Loucy (cell line): ENCODE data around the gene RESF1.

Experiments
- H2AFZ ChIP-seq: fragments of 200-600 bp; sonication (generic); 2 replicates; pipeline ENCODE4 v1.6.0; 2016; ENCODE audit warnings: antibody characterized with exemption, mild to moderate bottlenecking, low read length, moderate library complexity
- H3F3A ChIP-seq: fragments of 200-600 bp; 2 replicates; pipeline ENCODE4 v1.6.0; 2016; ENCODE audit warnings: antibody characterized with exemption, low read depth, mild to moderate bottlenecking
- H3K27me3 ChIP-seq: fragments of 200-600 bp; sonication (generic); 2 replicates; pipeline ENCODE4 v1.6.1; 2014; ENCODE audit warnings: low read length, mild to moderate bottlenecking; ENCODE audit not compliant: insufficient read depth, poor library complexity, severe bottlenecking
- H3K36me3 ChIP-seq: fragments of 200-600 bp; sonication (generic); 2 replicates; pipeline ENCODE4 v1.6.1; 2016; ENCODE audit warnings: low read length; ENCODE audit not compliant: insufficient read depth
- H3K4me1 ChIP-seq: fragments of 200-600 bp; sonication (generic); 2 replicates; pipeline ENCODE4 v1.5.1; 2014; ENCODE audit warnings: low read length, mild to moderate bottlenecking; ENCODE audit not compliant: insufficient read depth, poor library complexity, severe bottlenecking
- H3K4me2 ChIP-seq: fragments of 200-600 bp; sonication (generic); 2 replicates; pipeline ENCODE4 v1.6.0; 2014; ENCODE audit warnings: antibody characterized with exemption, low read length, low read depth, mild to moderate bottlenecking; ENCODE audit not compliant: poor library complexity, severe bottlenecking
- H3K4me3 ChIP-seq: fragments of 200-600 bp; sonication (generic); 2 replicates; pipeline ENCODE4 v1.5.1; 2014; ENCODE audit warnings: low read length, mild to moderate bottlenecking, mixed read lengths; ENCODE audit not compliant: poor library complexity, severe bottlenecking
- H3K79me2 ChIP-seq: fragments of 200-600 bp; sonication (generic); 2 replicates; pipeline ENCODE4 v1.6.1; 2014; ENCODE audit warnings: low read length; ENCODE audit not compliant: insufficient read depth
- H3K9ac ChIP-seq: fragments of 200-600 bp; sonication (generic); 2 replicates; pipeline ENCODE4 v1.6.0; 2014; ENCODE audit warnings: mild to moderate bottlenecking, low read depth, low read length, moderate library complexity; ENCODE audit not compliant: poor library complexity, severe bottlenecking
- H3K9me2 ChIP-seq: fragments of 200-600 bp; sonication (generic); replicated peaks from 2 replicates; pipeline ENCODE4 v1.6.1; 2016; ENCODE audit warnings: low read depth, low read length, mixed read lengths
- H3K9me3 ChIP-seq: fragments of 200-600 bp; sonication (generic); 2 replicates; pipeline ENCODE4 v1.6.1; 2014; ENCODE audit warnings: mild to moderate bottlenecking, antibody characterized with exemption, low read length, low read depth; ENCODE audit not compliant: insufficient read depth
- H4K20me1 ChIP-seq: fragments of 200-600 bp; sonication (generic); 2 replicates; pipeline ENCODE4 v1.6.0; 2014; ENCODE audit warnings: antibody characterized with exemption, low read length, mild to moderate bottlenecking; ENCODE audit not compliant: insufficient read depth, poor library complexity, severe bottlenecking
- CTCF ChIP-seq: fragments of 200-600 bp; sonication (generic); conservative IDR thresholded peaks from 2 replicates; pipeline ENCODE4 v1.5.1; 2014; ENCODE audit warnings: mild to moderate bottlenecking, antibody characterized with exemption, low read length
- EZH2phosphoT487 ChIP-seq: fragments of 200-600 bp; IDR thresholded peaks from 2 replicates; pipeline ENCODE4 v1.6.1; 2018; ENCODE audit warnings: antibody characterized with exemption, mild to moderate bottlenecking, moderate library complexity, borderline replicate concordance

RESF1 gene

GRCh38 chr12:31965090-31965489, 5.9 kb downstream of the RESF1 start:
- no peak overlapping the region for H2AFZ ChIP-seq
- H3K27me3 ChIP-seq: no peaks in the 10 kb centered on the region
- TF ChIP-seq EZH2phosphoT487: no peak
- no peak for TF ChIP-seq CTCF
- H3K4me2 ChIP-seq: peak overlapping the region; percentile 59
- H3K4me1 ChIP-seq: peaks cover 59% of the 10 kb centered on the region
- no peak overlapping the region for H3K9ac ChIP-seq
- no peaks in the 10 kb centered on the region for H3K9me2 ChIP-seq
- peaks cover 19% of the 10 kb centered on the region for H3K36me3 ChIP-seq
- H3F3A ChIP-seq: no peaks in the 10 kb centered on the region
- peaks cover 66% of the 10 kb centered on the region for H4K20me1 ChIP-seq
- H3K79me2 ChIP-seq: peaks cover 99% of the 10 kb centered on the region
- peak overlapping the region; percentile 17 for H3K4me3 ChIP-seq
- H3K9me3 ChIP-seq: no peaks in the 10 kb centered on the region

GRCh38 chr12:31966558-31967205, 7.5 kb downstream of the RESF1 start:
- Histone ChIP-seq H3K36me3 (peaks cover 35% of the 10 kb centered on the region), H3K4me1 (peaks cover 43% of the 10 kb centered on the region), H3K9me3 (peaks cover 5% of the 10 kb centered on the region), H3K4me3 (peak overlapping the region; percentile 41), H3K9ac (peak overlapping the region; percentile 20), H3K9me2 (no peaks in the 10 kb centered on the region), H2AFZ (no peak overlapping the region), H3K4me2 (peak overlapping the region; percentile 59), H3K79me2 (peaks cover 99% of the 10 kb centered on the region), H3K27me3 (no peaks in the 10 kb centered on the region), H4K20me1 (peaks cover 50% of the 10 kb centered on the region), H3F3A (no peaks in the 10 kb centered on the region)
- TF ChIP-seq CTCF (no peak), EZH2phosphoT487 (no peak)

- Histone ChIP-seq H3K36me3 (peaks cover 38% of the 10 kb centered on the region), H3K4me1 (peaks cover 34% of the 10 kb centered on the region), H3F3A (no peaks in the 10 kb centered on the region), H3K9me3 (peaks cover 9% of the 10 kb centered on the region), H3K4me2 (peak overlapping the region; percentile 59), H3K9me2 (no peaks in the 10 kb centered on the region), H3K79me2 (peaks cover 96% of the 10 kb centered on the region), H3K27me3 (no peaks in the 10 kb centered on the region), H3K4me3 (no peak overlapping the region), H4K20me1 (peaks cover 42% of the 10 kb centered on the region), H2AFZ (no peak overlapping the region), H3K9ac (no peak overlapping the region)
- TF ChIP-seq EZH2phosphoT487 (no peak), CTCF (no peak)
Observed at GRCh38 chr12:31967539-31967938, 8.3 kb downstream of the RESF1 start.
